ENCODE results near the gene FOXD3. TPM values are rescaled to one million over a fixed set of nuclear protein-coding genes. Genes with fewer than 3 reads are reported as not detected.

The FOXD3 gene
- total RNA-seq, 1 experiment from 2014 or later: 25.8 TPM

DNA sequence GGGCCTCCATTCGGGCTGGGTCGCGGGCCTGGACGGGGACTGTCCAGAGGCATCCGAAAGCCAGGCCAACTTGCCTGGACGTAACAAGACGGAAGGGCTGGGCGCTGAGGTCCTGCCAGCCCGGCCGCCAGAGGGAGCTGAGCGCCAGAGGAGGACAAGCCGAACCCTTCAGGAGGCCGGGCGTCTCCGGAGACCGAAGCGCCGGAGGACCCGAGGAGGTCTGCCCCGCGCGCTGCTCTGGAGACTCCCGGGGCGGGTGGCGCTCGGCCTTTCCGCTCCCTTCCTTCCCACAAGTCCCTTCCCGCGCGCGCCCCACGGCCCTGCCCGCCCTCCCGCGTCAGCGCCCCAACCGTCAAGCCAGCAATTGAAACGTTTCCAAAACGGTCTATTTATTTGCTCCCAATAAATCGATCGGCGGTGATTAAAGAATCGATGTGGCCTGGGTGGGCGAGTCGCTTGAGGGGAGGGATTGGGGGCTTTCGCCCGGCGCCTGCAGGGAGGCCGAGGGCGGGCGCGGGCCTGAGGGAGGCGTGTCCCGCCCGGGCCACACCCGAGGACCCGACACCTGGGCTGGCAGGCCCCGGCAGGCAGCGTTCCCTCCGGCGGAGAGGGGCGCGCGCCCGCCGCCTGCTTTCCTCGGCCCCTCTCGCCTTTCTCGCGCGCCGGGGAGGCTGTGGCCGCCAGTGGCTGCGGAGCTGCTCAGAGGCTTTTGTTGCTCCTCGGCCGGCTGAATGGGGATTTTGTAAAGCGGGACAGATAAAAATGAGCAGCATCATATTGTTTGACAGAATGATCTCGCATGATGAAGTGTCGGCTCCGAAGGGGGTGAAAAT is 5.2 kb upstream of the FOXD3 start:
- Histone ChIP-seq H2BK20ac (ENCODE audit: low read depth, low read length, poor library complexity, severe bottlenecking) (no peak overlapping the region), H3K79me2 (ENCODE audit: insufficient read depth, low read length) (no peaks in the 10 kb centered on the region), H3K79me1 (ENCODE audit: insufficient read depth, low read depth, low read length, poor library complexity, severe bottlenecking) (no peaks in the 10 kb centered on the region), H3K4me2 (ENCODE audit: insufficient read depth, insufficient read length, low read length) (peak overlapping the region; percentile 68), H3K9me3 (ENCODE audit: control insufficient read depth, low read depth, low read length) (no peaks in the 10 kb centered on the region), H2AFZ (ENCODE audit: low read length) (no peak overlapping the region), H3T11ph (ENCODE audit: low read length) (no peak overlapping the region), H4K20me1 (ENCODE audit: control insufficient read depth, insufficient read depth, insufficient read length) (no peaks in the 10 kb centered on the region), H3K9ac (ENCODE audit: extremely low read depth, insufficient read length, low read length) (no peak overlapping the region), H2BK120ac (ENCODE audit: low read depth, low read length, poor library complexity, severe bottlenecking) (no peak overlapping the region), H3K18ac (ENCODE audit: insufficient read length, low read depth, low read length) (no peak overlapping the region), H4K8ac (replicated peaks; ENCODE audit: insufficient read length, low read depth, low read length) (no peak overlapping the region), H3K14ac (ENCODE audit: insufficient read depth, low read length) (no peak overlapping the region), H3K23ac (ENCODE audit: insufficient read length, low read depth, low read length) (no peak overlapping the region), H3K4ac (ENCODE audit: low read depth, low read length) (no peak overlapping the region), H2AK5ac (ENCODE audit: insufficient read length, low read length) (no peak overlapping the region), H4K5ac (ENCODE audit: insufficient read length, low read depth, low read length) (no peak overlapping the region), H2BK15ac (ENCODE audit: low read depth, low read length) (no peak overlapping the region), H2BK5ac (ENCODE audit: insufficient read length, low read length) (no peak overlapping the region), H2BK12ac (ENCODE audit: insufficient read length, low read depth, low read length) (no peak overlapping the region), H4K91ac (ENCODE audit: insufficient read length, low read depth, low read length) (no peak overlapping the region), H3K27me3 (ENCODE audit: insufficient read depth, low read length) (no peaks in the 10 kb centered on the region; the same call in 1 of the 2 replicates), H3K56ac (ENCODE audit: insufficient read length, low read depth, low read length) (no peak overlapping the region), H3K27ac (ENCODE audit: insufficient read length, low read depth, low read length) (no peak overlapping the region), H3K23me2 (ENCODE audit: insufficient read length, low read depth, low read length, poor library complexity, severe bottlenecking) (peaks cover 34% of the 10 kb centered on the region), H3K4me1 (ENCODE audit: insufficient read depth, low read length) (peaks cover 7% of the 10 kb centered on the region; the same call in 1 of the 2 replicates)
- DNase-seq: peak; percentile 94
- Mint-ChIP-seq H3K4me3 (peak overlapping the region; percentile 66 to 79), H3K4me1 (peaks cover 51 to 53% of the 10 kb centered on the region in 2 experiments), H3K9me3 (no peaks in the 10 kb centered on the region), H3K27me3 (ENCODE audit: low read depth) (peaks cover 50% of the 10 kb centered on the region), H3K27ac (peak overlapping the region in 2 of 3 experiments; percentile 32 to 64; a peak in 1 of 7 replicates), H3K36me3 (ENCODE audit: insufficient read depth in 1 of 3, low read depth in 3 of 3) (peaks cover 0 to 3% (median 0%) of the 10 kb centered on the region in 3 experiments; a peak in 2 of 7 replicates)
- TF ChIP-seq, protein P1, sequence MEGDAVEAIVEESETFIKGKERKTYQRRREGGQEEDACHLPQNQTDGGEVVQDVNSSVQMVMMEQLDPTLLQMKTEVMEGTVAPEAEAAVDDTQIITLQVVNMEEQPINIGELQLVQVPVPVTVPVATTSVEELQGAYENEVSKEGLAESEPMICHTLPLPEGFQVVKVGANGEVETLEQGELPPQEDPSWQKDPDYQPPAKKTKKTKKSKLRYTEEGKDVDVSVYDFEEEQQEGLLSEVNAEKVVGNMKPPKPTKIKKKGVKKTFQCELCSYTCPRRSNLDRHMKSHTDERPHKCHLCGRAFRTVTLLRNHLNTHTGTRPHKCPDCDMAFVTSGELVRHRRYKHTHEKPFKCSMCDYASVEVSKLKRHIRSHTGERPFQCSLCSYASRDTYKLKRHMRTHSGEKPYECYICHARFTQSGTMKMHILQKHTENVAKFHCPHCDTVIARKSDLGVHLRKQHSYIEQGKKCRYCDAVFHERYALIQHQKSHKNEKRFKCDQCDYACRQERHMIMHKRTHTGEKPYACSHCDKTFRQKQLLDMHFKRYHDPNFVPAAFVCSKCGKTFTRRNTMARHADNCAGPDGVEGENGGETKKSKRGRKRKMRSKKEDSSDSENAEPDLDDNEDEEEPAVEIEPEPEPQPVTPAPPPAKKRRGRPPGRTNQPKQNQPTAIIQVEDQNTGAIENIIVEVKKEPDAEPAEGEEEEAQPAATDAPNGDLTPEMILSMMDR (conservative IDR thresholded peaks at IDR 0.05): peak; percentile 95
- no CpG with 5 or more reads among the region's 80 CpGs for WGBS (ENCODE audit: extremely low coverage, insufficient read length, low lambda C conversion rate)

Measured in H9 (cell line).